NCI-H446 treated with DMSO at 0.1 percent for 48 hours (cell line): ENCODE measurements around the gene KCNH8.
"Not testable (repeated sequence)": the region's sequence is repeated elsewhere in the genome, so short reads cannot be mapped to it uniquely, and the experiment has no call there.

Source experiments
- DNase-seq: peaks from one replicate; lab custom pipeline; 2025; lab: John Stamatoyannopoulos, UW

KCNH8 gene

GRCh38 chr3:19173945-19174344, 25.6 kb downstream of the KCNH8 start:
- DNase-seq, result no peak

DNA sequence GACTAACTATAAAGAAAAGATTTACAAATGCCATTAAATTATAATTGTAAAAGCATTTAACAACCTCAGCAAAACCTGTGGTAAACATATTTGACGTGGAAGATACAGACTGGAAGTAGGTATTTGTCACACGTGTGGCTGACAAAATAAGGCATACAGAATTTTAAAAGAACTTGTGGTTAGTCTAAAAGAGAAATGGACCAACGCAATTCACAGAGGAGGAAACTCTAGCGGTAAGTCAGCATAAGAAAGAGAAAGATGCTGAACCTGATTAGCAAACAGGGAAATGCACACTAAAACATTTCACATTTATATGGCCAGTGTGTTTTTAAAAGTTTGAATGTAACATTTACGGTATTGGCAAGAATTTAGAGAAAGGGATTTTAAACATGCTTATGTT, 35.3 kb downstream of the KCNH8 start:
- DNase-seq, result no peak

DNA sequence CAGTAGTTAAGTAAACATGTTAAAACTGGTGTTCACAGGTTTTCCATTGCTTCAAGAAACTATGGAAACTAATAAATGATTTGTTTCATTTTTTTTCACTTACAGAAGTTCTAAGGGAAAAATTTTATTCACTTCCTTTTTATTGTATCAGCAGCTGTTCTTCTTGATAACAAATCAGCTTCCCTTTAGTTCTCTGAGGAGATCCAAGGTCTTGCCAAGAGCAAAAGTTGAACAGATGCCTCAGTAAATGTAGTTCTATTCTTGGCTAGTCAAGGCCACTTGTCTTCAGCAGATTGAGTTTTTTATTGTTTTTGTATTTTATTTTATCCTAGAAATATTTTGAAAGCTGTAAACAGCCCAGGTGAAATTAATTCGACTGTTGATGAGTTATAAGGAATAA, 41.8 kb downstream of the KCNH8 start:
- DNase-seq, result peak; percentile 38

DNA sequence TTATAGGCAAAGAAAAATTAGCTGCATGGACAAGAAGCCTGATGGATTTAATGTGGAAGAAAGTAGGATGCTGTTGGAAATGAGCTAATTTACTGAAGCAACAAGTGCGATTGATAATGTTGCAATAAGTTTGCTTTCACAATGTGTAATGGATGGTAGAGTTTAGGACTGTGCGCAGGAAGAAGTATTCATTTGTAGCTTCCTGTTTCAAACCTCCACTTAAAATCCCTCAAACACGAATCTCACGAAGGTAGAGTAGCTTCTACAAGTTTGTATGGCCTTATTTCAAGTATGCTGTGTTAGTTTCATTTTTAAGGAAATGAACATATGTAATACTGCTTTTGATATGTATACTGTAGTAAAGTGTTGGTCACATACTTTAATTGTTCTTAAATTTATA, 42.3 kb downstream of the KCNH8 start:
- no peak for DNase-seq

DNA sequence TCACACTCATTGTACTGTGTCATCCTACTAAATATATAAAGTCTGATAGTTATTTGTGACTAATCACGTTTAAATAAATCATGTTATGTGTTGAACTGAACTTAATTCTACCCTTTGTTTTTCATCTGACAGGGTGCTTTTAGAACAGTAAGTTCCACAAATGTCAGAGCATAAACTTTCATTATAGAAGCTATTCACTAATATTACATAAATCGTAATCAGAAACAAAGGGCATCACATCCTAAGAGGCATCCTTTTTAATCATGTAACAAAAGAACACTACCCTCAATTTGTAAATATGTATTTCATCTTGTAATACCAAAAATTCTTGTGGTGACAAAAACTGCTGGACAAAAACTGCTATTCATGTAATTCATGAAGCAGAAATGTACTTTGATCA, 50.8 kb downstream of the KCNH8 start:
- DNase-seq, result no peak

DNA sequence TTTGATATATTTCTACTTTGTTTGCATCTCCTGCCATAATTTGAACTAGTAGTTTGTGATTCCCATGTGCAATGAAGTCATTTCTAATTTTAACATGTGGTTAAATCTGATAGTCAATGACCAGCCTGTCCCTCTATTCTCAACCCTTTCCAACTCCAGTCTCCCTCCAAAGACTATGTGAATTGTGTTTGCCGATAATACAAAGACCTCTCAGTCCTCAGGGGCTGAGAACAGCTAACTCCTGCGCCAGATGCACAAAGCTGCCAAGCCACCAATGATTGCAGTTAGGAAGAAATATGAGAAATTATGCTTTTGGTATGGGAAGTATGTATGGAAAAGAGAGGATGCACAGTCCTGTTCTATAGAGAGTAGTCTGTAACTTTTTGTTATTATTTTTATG, 54.0 kb downstream of the KCNH8 start:
- DNase-seq, result peak; percentile 63

GRCh38 chr3:19202754-19203153, 54.4 kb downstream of the KCNH8 start:
- DNase-seq, result no peak

- no peak for DNase-seq
Measured at GRCh38 chr3:19206540-19206939, 58.2 kb downstream of the KCNH8 start.

DNA sequence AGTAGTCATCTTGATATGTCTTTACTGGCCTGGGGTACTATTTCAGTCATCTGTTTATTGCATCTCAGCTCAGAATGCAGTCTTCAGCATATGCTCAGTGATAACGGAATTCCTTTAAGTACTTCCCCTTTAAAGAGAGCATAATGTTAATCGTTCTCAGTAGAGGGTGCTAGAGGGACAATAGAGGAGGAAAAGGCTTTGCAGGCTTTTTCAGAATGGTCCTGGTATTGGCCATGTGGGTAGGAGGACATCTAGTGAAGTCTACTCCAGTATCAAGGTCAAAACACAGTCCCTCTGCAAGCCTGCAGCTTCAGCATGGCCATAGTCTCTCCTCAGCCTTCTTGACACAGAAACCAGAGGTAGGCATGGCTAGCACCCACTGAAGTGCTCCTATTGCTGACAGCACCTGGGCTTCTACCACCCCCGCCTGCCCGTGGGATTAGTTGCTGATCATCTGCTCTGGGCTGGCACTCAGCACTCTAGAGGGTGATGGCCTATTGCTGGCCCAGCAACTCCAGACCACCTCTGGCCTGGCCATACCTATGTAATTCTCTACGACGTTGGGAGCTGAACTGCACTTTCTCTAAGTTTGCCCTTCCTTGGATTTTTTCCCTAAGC, 65.4 kb downstream of the KCNH8 start:
- no peak for DNase-seq

DNA sequence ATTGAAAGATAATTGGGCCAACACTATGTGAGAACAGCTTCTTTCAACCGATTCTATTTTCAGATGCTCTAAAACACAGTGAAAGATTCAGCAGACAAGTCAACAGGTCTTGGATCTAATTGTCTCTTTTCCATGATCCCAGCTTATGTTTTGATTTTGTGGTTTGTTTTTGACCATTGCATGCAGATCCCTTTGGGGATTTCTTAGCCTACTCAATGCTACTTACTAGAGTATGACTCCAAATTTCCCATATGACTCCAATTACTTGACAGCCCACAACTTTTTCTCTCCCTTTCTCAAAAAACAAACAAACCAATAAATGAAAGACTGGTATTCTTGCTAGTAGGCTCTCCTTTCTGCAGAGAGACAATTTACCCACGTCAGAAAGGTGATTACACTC, 67.1 kb downstream of the KCNH8 start:
- DNase-seq, result no peak

- peak; percentile 69 for DNase-seq
Measured at GRCh38 chr3:19216669-19217337, 68.5 kb downstream of the KCNH8 start.

- DNase-seq, result no peak
Measured at GRCh38 chr3:19220311-19220710, 72.0 kb downstream of the KCNH8 start.

GRCh38 chr3:19221081-19221480, 72.8 kb downstream of the KCNH8 start:
- DNase-seq, result no peak

DNA sequence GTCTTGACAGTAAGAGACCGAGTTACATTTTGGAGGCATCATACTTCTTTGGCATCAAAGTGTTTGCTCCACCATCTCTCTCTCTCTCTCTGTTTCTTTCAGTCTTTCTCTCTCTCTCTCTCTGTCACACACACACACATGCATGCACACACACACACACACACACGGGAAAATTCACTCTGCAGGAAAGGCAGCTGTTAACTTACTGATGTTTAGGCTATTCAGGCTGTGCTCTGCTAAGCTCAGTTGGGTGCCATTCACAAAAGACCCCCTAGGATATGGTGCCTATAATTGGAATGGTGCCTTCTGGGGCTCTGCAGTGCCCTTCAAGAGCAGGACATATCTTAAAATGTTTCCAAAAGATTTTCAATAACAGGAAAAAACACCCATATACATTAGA, 78.2 kb downstream of the KCNH8 start:
- no peak for DNase-seq

GRCh38 chr3:19228167-19228566, 79.9 kb downstream of the KCNH8 start:
- DNase-seq, result no peak

DNA sequence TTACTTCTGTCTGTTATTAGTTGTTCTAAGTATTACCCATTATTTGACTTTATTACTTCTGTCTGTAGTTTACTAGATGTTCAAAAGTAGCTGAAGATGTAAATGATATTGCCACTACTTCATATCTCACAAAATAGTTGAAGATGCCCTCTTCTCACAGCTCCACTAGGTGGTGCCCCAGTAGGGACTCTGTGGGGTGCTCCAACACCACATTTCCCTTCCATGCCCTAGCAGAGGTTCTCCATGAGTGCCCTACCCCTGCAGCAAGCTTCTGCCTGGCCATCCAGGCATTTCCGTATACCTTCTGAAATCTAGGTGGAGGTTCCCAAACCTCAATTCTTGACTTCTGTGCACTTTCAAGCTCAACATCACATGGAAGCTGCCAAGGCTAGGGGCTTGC, 80.8 kb downstream of the KCNH8 start:
- DNase-seq, result no peak

DNA sequence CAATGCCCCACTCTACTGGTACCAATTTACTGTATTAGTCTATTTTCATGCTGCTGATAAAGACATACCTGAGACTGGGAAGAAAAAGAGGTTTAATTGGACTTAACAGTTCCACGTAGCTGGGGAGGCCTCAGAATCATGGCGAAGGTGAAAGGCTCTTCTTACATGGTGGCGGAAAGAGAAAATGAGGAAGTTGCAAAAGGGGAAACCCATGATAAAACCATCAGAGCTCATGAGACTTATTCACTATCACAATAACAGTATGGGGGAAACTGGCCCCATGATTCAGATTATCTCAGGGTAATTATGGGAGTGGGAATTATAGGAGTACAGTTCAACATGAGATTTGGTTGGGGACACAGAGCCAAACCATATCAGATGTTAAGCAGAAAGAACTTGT, 81.6 kb downstream of the KCNH8 start:
- DNase-seq, result not testable (repeated sequence)

GRCh38 chr3:19231792-19232461, 83.6 kb downstream of the KCNH8 start:
- no peak for DNase-seq

DNA sequence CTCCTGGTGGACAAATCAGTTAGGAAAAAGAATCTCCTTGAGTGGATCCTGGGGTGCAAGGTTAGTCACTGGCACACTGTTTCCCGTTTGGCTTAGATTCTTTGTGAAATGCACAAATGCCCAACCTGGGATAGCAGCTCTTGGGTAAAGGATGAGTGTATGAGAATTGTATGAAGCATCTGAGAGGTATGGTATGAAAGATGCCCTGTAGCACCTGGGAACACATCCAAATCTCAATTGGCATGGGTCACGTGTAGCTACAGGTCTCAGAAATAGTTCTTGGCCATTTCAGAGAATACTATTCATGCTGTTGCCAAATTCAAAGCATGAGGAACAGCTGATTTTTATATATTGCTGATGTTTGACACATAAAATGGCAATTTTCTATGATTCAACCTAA, 84.3 kb downstream of the KCNH8 start:
- no peak for DNase-seq

DNA sequence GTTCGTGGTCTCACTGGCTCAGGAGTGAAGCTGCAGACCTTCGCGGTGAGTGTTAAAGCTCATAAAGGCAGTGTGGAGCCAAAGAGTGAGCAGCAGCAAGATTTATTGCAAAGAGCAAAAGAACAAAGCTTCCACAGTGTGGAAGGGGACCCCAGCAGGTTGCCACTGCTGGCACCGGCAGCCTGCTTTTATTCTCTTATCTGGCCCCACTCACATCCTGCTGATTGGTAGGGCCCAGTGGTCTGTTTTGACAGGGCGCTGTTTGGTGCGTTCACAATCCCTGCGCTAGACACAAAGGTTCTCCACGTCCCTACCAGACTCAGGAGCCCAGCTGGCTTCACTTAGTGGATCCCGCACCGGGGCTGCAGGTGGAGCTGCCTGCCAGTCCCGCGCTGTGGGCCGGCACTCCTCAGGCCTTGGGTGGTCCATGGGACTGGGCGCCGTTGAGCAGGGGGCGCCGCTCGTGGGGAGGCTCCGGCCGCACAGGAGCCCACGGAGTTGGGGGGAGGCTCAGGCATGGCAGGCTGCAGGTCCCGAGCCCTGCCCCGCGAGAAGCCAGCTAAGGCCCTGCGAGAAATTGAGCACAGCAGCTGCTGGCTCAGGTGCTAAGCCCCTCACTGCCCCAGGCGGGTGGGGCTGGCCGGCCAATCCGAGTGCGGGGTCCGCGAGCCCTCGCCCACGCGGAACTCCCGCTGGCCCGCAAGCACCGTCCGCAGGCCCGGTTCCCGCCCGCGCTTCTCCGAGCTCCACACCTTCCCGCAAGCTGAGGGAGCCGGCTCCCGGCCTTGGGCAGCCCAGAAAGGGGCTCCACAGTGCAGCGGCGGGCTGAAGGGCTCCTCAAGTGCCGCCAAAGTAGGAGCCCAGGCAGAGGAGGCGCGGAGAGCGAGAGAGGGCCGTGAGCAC, 85.8 kb downstream of the KCNH8 start:
- DNase-seq, result not testable (repeated sequence)

- no peak for DNase-seq
Measured at GRCh38 chr3:19248143-19248542, 99.8 kb downstream of the KCNH8 start.

DNA sequence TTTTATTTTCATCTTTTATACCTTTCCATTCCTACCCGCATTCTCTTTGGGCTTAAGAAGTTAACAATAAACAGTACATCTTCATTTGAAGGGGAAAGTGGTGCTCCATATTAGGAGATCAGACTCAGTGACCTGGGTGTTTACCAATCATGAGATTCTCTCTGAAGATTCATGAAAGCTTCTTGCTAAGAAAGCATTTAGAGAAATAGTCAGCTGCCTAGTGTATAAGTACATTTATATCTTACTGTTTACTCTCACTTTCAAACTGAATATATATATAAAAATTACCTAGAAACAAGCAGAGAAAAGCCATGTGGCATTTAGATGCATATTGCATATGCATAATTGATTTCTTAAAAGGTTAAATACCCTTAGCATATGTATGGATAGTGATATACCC, 100.5 kb downstream of the KCNH8 start:
- DNase-seq, result no peak
